NCI-H2171 treated with DMSO at 0.1 percent for 48 hours (cell line): Measurements from ENCODE around the gene NBAS.

Source experiments
- DNase-seq: peaks from one replicate; lab custom pipeline; 2025; lab: John Stamatoyannopoulos, UW

The NBAS gene

DNA sequence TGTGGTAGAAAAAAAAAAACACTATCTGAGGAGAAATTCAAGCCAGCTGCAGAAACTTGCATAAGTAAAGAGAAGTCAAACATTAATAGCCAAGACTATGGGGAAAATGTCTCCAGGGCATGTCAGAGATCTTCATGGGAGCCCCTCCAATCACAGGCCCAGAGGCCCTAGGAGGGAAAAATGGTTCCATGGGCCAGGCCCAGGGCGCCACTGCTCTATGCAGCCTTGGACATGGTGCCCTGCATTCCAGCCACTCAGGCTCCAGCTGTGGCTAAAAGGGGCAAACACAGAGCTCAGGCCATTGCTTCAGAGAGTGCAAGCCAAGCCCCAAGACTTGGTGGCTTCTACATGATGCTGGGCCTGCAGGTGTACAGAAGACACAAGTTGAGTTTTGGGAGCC, 354.7 kb downstream of the NBAS start:
- DNase-seq: no peak

DNA sequence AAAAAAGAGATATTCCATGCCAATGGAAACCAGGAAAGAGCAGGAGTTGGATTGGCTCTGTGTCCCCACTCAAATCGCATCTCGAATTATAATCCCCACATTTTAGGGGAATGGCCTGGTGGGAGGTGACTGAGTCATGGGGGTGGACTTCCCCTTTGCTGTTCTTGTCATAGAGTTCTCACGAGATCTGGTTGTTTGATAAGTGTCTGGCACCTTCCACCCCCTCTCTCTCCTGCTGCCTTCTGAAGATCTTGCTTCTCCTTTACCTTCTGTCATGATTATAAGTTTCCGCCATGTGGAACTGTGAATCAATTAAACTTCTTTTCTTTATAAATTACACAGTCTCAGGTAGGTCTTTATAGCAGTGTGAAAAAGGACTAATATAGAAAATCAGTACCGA, 355.6 kb downstream of the NBAS start:
- DNase-seq: no peak

DNA sequence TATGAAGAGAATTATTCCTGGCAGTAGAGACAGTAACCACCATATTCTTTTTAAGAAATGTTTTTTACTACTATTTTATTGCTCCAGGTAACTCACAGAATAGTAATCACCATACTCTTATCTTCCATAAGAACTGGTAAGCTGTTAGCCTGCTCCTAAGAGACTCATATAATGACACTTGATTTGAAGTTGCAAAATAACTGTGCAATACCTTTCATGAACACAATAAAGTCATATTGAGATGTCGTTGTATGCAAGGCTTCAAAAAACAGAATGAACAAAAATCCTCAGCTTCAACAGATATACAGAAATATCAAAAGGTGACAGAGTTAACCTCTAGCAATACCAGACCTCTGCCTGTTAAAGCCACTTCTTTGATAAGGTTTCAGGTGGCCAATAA, 360.1 kb downstream of the NBAS start:
- DNase-seq: no peak

DNA sequence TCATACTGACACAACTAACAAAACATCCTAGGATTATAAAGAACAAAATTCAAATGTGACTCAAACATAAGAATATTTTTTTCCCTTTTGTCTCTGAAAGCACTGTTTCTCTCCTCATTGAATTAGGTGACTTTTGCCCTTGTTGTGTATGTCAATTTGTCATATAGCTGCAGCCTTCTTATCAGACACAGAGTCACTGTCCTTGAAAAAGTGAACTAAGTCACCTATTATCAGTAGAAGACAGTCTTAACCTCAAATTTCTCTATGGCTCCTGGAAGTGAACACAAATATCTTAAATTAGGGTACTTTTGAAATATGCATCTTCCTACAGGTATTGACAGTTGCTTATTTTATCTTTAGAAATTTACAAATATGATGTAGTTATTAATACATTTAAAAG, 360.6 kb downstream of the NBAS start:
- no peak for DNase-seq

DNA sequence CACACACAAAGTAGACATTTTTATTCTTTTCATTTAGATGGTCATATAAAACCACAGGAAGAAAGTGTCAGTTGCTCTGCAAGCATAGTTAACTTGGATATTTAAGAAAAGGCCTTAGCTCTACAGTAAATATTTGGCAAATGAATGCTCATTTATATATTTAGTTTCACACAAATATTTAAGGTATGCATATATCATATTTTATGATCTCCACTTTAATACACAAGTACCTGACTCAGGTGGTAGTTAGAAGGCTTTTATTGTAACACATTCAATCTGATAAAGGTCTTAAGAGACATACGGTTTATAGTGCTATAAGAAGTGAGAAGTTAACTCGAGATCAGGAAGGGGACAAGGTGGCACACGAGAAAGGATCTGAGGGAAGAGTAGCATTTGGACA, 363.1 kb downstream of the NBAS start:
- DNase-seq: no peak

DNA sequence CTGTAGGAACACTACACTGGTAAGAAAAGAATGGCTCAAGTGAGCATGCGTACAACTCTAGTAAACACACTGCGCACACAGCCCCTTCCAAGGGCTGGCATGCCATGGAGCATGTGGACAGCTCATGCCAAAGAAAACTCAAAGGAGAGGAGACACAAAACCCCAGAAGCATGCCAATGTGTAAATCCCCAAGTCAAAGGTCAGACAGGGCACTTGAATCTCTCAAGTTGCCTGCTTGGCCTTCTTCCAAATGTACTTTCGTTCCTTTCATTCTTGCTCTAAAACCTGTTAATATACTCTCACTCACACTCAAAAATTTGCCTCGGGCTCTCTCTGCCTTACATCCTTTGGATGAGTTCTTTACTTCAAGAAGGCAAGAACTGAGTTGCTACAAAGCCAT, 365.3 kb downstream of the NBAS start:
- no peak for DNase-seq

DNA sequence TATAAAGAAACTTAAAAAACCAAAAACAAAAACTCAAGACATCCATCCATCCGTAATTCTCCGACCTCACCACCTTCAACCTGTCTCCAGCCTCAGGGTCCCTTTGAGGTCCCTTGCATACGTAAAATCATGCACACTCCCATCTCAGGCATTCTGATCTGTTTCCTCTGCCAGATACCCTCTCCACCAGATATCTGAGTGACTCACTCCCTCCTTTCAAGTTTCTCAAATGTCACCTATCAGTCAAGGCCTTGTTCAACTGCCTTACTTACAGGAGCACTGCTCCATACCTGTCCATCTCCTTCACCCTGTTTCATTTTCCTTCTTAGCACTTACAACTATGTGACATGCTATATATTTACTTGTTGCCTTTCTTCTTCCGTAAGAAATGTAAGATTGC, 369.3 kb downstream of the NBAS start:
- DNase-seq: no peak

DNA sequence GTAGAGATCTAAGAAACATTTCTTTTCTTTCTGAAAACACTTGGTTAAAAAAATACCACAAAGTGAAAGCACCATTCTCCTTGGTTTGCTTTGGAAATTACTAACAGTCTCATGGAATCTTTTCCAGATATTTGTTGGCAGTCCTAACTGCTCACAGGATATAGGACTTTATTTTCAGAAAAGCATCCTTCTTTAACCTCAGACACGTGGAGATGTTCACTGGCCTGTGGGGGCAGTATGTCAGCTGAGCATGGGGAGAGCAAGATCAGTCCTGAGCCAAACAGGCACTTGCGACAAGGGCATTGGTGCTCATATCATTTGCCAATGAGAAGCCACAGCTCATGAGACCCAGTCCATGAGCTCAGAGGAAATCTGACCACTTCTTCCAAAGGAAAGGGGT, 371.9 kb downstream of the NBAS start:
- DNase-seq: no peak

DNA sequence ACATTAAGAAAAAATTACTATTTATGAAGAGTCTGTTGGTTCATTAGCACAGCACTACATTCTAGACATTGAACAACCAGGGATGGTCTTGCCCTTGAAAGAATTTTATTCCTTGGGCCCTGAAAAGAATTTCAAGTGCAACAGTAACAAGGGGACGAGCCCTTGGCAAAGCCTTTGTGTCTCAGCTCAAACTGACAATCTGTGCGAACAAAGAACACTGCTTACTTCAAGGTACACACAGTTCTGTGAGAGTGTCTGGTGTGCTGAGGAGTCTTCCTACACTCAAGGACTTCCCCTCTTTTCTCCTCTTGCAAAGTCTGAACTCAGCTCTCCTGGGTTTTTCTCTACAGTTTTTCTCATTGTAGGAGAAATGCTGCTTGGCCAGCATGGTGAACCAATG, 373.4 kb downstream of the NBAS start:
- DNase-seq: no peak

DNA sequence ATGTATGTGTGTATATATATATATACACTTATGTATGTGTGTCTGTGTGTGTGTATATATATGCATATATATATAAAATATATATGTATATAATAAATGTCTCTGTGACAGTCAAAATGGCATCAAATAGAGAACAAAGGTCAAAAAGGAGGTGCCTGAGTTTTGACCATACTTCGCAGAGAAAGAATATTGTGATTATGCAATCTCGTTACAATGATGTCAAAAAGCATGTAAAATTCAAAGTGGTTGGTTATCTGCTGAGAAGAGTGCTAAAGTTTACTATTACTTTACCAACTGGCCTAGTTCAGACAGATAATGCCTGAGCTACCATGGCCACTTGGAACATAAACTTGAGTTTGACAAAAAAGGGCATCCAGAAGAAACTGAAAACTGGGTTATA, 375.0 kb downstream of the NBAS start:
- DNase-seq: no peak

DNA sequence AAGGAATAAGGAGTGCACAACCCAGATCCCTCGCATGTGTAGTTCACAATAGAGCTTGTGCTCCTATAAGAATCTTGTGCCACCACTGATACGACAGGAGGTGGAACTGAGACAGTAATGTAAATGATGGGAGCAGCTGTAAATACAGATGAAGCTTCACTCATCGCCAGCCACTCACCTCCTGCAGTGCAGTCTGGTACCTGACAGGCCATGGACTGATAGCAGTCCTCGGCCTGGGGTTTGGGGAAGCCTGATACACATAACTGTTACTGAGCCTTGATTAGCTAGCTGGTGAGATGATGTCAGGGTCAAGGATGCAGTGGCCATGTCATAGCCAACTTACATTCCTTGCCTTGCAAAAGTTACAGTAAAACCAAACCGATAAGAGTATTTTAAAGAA, 376.6 kb downstream of the NBAS start:
- DNase-seq: no peak

DNA sequence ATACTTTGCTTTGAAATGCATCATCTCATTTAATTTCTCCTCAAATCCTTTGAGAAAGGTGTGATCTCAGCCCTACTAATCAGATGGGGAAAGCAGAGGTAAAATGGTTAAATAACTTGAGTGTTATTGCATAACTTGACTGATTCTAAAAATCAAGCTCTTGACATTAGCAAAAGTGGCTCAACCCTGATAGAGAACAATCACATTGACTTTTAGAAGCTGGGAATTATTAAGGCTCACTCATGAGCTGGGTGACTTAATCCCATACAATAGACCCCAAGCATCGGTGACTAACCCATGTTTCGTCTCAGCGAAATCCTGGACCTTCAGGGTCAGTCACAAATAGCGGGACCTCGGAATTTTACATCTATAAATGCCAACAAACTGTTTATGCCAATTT, 378.9 kb downstream of the NBAS start:
- no peak for DNase-seq

DNA sequence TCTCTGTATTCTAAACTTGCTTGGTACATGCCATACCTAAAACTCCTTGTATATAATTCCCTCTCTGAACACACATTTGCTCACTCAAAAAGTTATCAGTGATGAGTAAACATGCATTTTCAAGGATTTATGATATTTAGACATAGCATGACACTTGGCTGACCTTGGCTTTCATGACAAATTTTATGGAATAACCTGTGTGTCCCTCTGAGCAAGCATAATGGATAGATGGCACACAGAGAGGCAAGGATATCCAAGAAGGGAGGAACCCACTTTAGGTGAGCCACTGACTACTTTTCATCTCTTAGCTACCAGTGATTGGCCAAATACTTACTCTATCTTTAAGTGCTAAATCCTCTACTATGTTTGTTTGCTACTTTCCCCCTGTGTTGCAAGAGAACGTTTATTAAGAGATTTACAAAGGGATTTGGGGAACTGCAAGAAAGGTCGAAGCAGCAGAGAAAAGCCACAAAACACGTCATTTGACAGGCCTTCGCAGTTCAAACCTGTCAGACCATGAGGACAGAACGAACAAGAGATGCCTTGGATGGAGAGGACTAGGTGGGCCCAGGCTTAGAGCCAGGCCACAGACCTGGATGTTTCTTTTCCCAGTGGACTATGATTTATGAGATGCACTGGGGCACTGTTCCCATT, 379.9 kb downstream of the NBAS start:
- DNase-seq: no peak

DNA sequence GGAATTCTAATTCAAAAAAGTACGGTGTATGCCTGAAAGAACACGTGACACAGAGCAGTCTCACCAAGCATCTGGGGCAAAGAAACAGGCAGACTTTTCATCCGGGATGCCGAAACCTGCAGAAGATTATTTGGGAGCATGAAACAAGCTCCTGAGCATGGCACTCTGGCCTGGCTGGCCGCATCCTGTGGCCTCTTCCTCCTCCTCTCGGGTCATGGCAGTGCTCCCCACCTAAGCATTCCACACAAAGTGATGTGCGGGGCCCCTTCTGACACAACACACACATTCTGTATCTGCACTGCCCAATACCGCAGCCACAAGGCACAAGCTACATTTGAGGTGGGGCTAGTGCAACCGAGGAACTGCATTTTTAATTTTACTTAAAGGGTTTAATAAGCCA, 380.8 kb downstream of the NBAS start:
- DNase-seq: no peak

DNA sequence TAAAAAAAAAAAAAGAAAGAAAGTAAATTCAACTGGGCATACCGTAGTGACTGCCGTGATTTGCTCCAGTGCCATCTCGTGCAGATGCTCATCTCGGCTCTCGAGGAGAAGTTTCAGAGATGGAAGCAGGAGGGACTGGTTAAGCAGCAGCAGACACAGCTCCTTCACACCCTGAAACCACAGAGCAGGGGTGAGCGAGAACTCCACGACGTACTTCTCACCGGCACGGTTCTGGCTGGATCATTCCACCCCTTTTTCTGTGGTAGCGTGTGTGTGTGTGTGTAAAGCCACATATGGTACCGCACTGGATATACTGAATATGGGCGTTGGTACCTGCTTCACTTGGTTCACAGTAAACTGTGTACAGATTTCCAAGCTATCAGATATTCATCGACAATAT, 382.2 kb downstream of the NBAS start:
- DNase-seq: no peak

DNA sequence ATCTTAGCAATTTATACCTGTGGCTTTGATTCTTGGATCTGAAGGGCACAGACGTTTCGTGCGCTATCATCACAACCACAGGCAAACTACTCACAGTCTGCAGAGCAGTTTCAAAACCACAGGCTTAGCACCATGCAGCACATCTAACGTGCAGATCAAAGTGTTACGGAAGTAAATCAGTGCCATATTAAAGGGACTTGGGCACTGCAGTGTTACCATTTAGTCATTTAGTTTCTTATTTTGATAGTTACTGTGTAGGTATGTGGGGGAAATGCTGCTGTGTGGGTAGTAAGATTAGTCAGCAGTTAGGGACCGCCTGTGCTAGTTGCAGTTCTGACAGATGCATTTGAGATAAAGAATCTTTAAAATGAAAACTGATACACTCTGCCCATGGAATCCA, 384.0 kb downstream of the NBAS start:
- no peak for DNase-seq

DNA sequence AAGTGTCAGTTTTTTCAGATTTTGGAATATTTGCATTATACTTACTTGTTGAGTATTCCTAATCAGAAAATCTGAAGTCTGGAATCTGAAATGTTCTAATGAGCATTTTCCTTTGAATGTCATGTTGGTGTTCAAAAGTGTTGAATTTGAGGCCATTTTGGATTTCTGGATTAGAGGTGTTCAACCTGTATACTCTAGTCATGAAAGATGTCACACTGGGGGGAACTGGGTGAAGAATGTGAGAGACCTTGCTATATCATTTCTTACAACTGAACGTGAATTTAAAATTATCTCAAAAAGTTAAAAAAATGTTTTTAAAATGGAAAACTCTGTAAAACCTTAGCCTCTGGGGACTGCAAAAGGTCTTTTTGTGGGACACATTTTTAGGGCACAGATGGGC, 384.5 kb downstream of the NBAS start:
- DNase-seq: no peak

DNA sequence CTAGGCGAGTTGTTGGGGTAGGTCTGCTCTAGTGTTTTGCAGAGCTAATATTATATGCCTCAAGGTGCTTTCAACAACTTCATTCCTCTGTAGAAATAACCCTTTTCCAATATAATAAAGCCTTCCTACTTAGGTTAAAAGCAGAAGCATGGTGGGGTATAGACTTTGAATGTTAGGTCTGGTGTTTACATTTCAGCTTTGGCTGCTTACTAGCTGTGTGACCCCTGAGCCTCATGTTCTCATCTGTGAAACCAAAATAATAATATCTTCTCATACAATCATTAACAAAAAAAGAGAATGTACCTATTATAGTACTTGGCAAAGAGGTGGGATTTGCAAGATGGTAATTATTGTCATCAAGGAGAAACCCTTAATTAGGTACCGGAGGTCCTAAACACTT, 386.6 kb downstream of the NBAS start:
- no peak for DNase-seq

DNA sequence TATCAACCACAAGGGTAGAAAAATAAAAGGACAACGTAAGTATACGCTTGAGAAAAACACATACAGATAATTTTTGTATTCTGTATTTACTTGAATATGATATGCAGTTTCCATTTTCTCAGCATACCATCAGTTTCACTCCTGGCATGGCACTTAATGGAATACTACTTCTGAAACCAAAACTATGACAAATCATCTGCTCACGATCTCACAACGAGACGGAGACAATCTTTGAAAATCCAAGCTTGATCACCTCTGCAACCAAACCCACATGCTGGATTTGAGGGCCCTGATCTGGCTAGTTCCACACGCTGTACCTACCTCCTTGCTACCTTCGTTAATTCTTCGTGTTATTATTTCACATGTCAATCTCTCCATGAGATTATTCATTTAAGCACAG, 387.6 kb downstream of the NBAS start:
- no peak for DNase-seq

DNA sequence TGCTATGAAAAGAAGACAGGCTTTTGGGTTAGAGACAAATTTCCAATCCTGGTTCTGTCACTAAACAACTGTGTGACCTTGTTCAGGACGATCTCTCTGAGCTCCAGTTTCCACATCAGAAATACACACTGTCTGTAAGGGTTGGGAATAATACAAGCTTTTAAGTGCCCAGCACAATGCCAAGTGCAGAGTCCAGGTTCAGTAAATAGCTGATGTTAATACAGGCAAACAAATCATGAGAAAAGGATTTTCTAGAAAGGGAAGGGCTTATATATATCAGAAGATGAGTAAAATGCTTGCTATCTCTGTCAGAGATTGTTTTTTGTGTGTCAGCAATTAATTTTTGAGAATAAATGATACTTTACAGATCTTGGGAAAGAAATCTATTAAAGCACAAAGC, 388.3 kb downstream of the NBAS start:
- DNase-seq: no peak

DNA sequence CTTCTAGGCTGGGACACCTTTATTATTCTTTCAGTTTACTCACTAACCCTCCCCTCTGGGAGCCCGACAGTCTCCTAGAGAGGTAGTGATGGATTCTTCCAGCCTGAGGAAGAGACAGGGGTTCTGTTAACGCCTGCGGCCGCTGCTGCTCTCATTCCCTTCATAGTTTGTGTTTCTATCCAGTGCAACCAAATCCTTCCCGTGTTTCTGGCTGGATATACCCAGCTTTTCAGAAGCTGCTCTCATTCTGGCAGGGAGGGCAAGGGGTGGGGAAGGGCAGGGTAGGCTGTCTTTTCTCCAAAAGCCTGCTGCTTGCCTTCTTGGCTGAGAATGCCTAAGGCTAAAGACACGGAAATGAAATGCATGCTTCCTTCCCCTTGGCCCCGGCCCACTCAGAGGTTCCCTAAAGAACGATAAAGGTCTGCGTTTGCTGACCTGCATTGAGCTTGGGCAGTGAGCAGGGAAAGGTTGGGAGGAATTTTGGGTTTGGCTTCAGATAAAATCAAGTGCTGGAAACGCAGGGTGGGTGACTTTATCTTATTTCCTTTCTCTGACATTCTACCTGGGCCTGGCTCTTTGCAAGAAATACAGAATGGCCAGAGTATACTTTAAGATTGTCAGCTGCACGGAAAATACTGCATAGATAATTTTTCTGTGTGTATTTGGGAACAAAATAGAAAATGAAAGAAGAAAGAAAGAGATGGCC, 390.9 kb downstream of the NBAS start:
- no peak for DNase-seq

DNA sequence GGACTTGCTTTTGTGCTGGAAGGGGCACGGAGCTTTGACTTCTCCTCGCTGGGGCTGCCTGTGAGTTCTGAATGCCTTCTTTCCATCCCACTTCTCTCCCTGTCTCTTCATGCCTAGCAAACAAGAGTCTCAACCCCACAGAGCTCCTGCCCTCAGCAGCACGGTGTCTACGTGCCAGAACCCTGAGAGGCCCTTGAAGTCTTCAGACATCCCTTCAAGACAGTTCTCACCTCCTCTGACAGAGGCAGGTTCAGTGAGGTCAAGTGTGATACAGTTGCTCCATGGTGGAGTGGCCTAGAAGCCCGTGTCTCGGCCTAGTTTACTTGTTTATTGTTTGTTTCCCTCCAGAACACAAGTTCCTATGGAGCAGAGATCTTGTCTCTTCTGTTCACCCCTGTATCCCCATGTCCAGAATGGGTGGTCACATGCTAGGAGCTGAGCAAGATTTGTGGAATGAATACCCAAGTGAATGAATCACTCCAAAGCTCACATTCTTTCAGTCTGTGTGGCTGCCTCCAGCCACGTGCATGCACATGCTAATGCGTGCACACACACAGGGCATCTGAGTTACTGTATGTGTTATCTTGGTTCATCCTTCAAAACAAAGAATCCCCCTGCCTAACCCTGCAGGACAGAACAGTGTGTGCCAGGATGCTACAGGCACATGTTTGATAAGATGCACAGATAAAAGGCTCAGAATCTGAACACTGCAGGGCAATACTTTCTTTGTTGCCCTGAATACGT, 391.6 kb downstream of the NBAS start:
- no peak for DNase-seq

DNA sequence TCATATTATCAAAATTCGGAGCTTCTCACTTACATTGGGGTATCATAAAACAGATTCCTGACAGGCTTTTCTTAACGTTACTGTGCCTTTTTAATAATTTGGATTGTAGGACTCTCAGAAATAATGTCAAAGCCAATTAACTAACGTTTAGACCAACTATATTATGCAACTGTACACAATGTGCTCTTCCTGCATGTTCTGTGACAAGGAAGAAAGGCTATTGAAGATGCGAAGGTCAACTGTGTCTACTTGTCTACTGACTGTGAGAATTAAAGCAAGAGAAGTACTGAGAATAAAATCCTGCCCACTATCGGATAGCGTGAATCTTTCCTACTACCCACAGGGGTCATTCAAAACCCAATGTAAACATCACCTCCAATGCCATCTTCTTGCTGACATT, 393.0 kb downstream of the NBAS start:
- no peak for DNase-seq

DNA sequence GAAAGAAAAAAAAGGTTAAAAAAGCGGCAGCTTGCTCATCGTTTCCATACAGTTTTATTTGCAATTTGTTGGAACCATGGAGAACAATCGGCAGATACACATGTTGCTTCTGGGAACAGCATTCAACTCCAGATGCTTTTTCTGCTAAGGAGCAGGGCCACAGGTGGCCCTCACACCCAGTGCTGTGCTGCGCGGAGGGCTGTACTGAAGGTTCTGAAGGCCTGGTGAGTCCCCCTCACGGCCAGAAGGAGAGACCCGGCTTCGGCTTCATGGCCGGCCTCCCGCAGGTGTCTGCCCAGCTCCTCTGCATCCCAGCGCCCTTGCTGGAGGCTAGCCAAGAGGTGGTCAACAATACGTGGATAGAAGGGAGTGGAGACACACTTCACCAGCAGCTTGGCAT, 394.3 kb downstream of the NBAS start:
- DNase-seq: no peak
